GM23338 (cell line): ENCODE data around the gene ENTPD6. TPM values are rescaled to one million over a fixed set of nuclear protein-coding genes. Genes with fewer than 3 reads are reported as not detected.

ENCODE experiments used
- ATAC-seq: fragments of 200-7000 bp; cut with Tn5 transposase; 3 replicates; pipeline ENCODE4 v1.9.1; 2020
- DNase-seq: peaks from one replicate; pipeline ENCODE4 v3.0.0-alpha.2; 2015; ENCODE audit warnings: low spot score
- H2AFZ ChIP-seq: fragments of 200-600 bp; sonication (generic); 2 replicates; pipeline ENCODE4 v1.8.0; 2016; ENCODE audit warnings: antibody characterized with exemption, mild to moderate bottlenecking, moderate library complexity
- H3F3A ChIP-seq: fragments of 200-600 bp; sonication (generic); replicated peaks from 2 replicates; pipeline ENCODE4 v1.8.0; 2017; ENCODE audit warnings: antibody characterized with exemption, mixed run types, low read depth
- H3K27ac ChIP-seq: fragments of 200-600 bp; sonication (generic); 2 replicates; pipeline ENCODE4 v1.6.1; 2016; ENCODE audit warnings: low read depth
- H3K27me3 ChIP-seq: fragments of 200-600 bp; sonication (generic); 2 replicates; pipeline ENCODE4 v1.8.0; 2016; ENCODE audit warnings: mild to moderate bottlenecking, mixed run types, moderate library complexity; ENCODE audit not compliant: insufficient read depth
- H3K36me3 ChIP-seq: fragments of 200-600 bp; sonication (generic); 2 replicates; pipeline ENCODE4 v1.8.0; 2016; ENCODE audit warnings: mild to moderate bottlenecking; ENCODE audit not compliant: insufficient read depth
- H3K4me1 ChIP-seq: fragments of 200-600 bp; sonication (generic); 2 replicates; pipeline ENCODE4 v1.8.0; 2016; ENCODE audit warnings: mild to moderate bottlenecking, moderate library complexity; ENCODE audit not compliant: insufficient read depth
- H3K4me2 ChIP-seq: fragments of 200-600 bp; sonication (generic); 2 replicates; pipeline ENCODE4 v1.7.1; 2017; ENCODE audit warnings: mixed run types
- H3K4me3 ChIP-seq: fragments of 200-600 bp; sonication (generic); 2 replicates; pipeline ENCODE4 v1.6.1; 2016; ENCODE audit warnings: mixed run types
- H3K79me2 ChIP-seq: fragments of 200-600 bp; sonication (generic); replicated peaks from 2 replicates; pipeline ENCODE4 v1.8.0; 2017; ENCODE audit warnings: mild to moderate bottlenecking; ENCODE audit not compliant: insufficient read depth
- H3K9me2 ChIP-seq: fragments of 200-600 bp; sonication (generic); 2 replicates; pipeline ENCODE4 v1.8.0; 2017; ENCODE audit not compliant: insufficient read depth
- H4K20me1 ChIP-seq: fragments of 200-600 bp; sonication (generic); replicated peaks from 2 replicates; pipeline ENCODE4 v1.8.0; 2017; ENCODE audit warnings: mild to moderate bottlenecking; ENCODE audit not compliant: insufficient read depth
- H3K27ac Mint-ChIP-seq: 2 replicates; pipeline ENCODE4 v1.8.0; 2020; ENCODE audit warnings: inconsistent platforms, mild to moderate bottlenecking, moderate library complexity, mixed read lengths
- H3K27me3 Mint-ChIP-seq: 3 replicates; pipeline ENCODE4 v1.8.0; 2022; ENCODE audit warnings: low read depth, mild to moderate bottlenecking, moderate library complexity, mixed read lengths, inconsistent platforms; ENCODE audit not compliant: insufficient read depth, poor library complexity
- H3K36me3 Mint-ChIP-seq: 3 replicates; pipeline ENCODE4 v1.8.0; 2021; ENCODE audit warnings: low read depth, mild to moderate bottlenecking, inconsistent platforms, moderate library complexity, mixed read lengths
- H3K4me1 Mint-ChIP-seq: 3 replicates; pipeline ENCODE4 v1.8.0; 2020; ENCODE audit warnings: mild to moderate bottlenecking, inconsistent platforms, mixed read lengths
- H3K4me3 Mint-ChIP-seq: 3 replicates; pipeline ENCODE4 v1.8.0; 2021; ENCODE audit warnings: moderate library complexity, mild to moderate bottlenecking, inconsistent platforms, mixed read lengths
- H3K9me3 Mint-ChIP-seq: 3 replicates; pipeline ENCODE4 v1.8.0; 2020; ENCODE audit warnings: moderate library complexity, mild to moderate bottlenecking, inconsistent platforms, mixed read lengths
- CTCF ChIP-seq, 2 experiments: fragments of 200-600 bp in 1 of 2; sonication (generic) in 1 of 2; conservative IDR thresholded peaks; 2 replicates each; pipeline versions ENCODE4 v1.5.1 to v1.6.1; 2016 to 2017; ENCODE audit warnings: antibody characterized with exemption in 2 of 2, low read depth in 2 of 2, mild to moderate bottlenecking in 2 of 2, moderate library complexity in 1 of 2
- EZH2 ChIP-seq: fragments of 200-600 bp; sonication (generic); IDR thresholded peaks from one replicate; pipeline ENCODE4 v1.8.0; 2017; ENCODE audit warnings: antibody characterized with exemption, mild to moderate bottlenecking, low read depth; ENCODE audit not compliant: unreplicated experiment
- EZH2phosphoT487 ChIP-seq: fragments of 200-600 bp; sonication (generic); IDR thresholded peaks from one replicate; pipeline ENCODE4 v1.8.1; 2018; ENCODE audit warnings: antibody characterized with exemption; ENCODE audit not compliant: unreplicated experiment
- POLR2AphosphoS5 ChIP-seq: IDR thresholded peaks from 2 replicates; pipeline ENCODE4 v1.6.1; 2016; ENCODE audit warnings: antibody characterized with exemption, low read depth
- REST ChIP-seq: IDR thresholded peaks from one replicate; pipeline ENCODE4 v1.6.1; 2018; ENCODE audit warnings: antibody characterized with exemption; ENCODE audit not compliant: unreplicated experiment
- STAT1 ChIP-seq: IDR thresholded peaks from one replicate; pipeline ENCODE4 v1.6.1; 2016; ENCODE audit warnings: antibody characterized with exemption; ENCODE audit not compliant: unreplicated experiment
- polyA plus RNA-seq: library from polyadenylated mRNA; unstranded; fragments of >200 nt; fragmentation: Nextera tagmentation; extraction: Ambion mirVana; gene quantifications from 2 replicates; pipeline ENCODE4 v1.2.1, GENCODE V29; 2016
- total RNA-seq: library from RNA; depleted of rRNA; stranded (reverse); fragments of >200 nt; shearing (Covaris generic); gene quantifications from 2 replicates; pipeline ENCODE4 v1.2.3, GENCODE V29; 2014
- TF ChIP-seq, protein P1 (sequence below): fragments of 250-450 bp; sonication (Bioruptor Pico); IDR thresholded peaks from 2 replicates; pipeline ENCODE4 v1.5.0; 2020; ENCODE audit warnings: mild to moderate bottlenecking, moderate library complexity

ENTPD6 gene
- total and polyA plus RNA-seq, 2 experiments from 2014 or later: 19.3 to 45.9 TPM

DNA sequence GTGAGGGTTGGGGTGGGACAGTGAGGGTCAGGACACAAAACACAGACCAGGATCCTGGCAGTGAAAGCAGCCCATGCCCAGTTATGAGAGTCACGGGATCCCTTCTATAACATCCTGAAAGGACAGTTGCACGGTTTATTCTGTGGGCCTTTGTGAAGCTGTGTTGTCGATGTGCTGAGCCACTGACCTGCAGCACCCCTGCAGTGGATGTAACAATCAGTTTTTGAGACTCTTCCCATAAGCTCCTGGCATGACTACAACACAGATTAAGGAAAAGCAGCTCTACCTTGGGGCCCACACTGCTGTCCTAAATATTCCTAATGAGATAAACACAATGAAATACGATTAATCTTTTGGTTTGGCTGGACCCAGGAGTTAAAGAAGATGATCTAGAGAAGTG is 56.0 kb downstream of the ENTPD6 start:
- H3K9me2 ChIP-seq: no peaks in the 10 kb centered on the region
- no peak for DNase-seq
- peaks cover 3% of the 10 kb centered on the region; the same call in 2 of the 3 replicates for H3K36me3 Mint-ChIP-seq
- ATAC-seq: no peak
- no peaks in the 10 kb centered on the region for H3K36me3 ChIP-seq
- peaks cover 13% of the 10 kb centered on the region for H3K27me3 Mint-ChIP-seq
- no peak overlapping the region for H3K4me3 Mint-ChIP-seq
- H3K27ac ChIP-seq: no peak overlapping the region
- TF ChIP-seq, protein P1, sequence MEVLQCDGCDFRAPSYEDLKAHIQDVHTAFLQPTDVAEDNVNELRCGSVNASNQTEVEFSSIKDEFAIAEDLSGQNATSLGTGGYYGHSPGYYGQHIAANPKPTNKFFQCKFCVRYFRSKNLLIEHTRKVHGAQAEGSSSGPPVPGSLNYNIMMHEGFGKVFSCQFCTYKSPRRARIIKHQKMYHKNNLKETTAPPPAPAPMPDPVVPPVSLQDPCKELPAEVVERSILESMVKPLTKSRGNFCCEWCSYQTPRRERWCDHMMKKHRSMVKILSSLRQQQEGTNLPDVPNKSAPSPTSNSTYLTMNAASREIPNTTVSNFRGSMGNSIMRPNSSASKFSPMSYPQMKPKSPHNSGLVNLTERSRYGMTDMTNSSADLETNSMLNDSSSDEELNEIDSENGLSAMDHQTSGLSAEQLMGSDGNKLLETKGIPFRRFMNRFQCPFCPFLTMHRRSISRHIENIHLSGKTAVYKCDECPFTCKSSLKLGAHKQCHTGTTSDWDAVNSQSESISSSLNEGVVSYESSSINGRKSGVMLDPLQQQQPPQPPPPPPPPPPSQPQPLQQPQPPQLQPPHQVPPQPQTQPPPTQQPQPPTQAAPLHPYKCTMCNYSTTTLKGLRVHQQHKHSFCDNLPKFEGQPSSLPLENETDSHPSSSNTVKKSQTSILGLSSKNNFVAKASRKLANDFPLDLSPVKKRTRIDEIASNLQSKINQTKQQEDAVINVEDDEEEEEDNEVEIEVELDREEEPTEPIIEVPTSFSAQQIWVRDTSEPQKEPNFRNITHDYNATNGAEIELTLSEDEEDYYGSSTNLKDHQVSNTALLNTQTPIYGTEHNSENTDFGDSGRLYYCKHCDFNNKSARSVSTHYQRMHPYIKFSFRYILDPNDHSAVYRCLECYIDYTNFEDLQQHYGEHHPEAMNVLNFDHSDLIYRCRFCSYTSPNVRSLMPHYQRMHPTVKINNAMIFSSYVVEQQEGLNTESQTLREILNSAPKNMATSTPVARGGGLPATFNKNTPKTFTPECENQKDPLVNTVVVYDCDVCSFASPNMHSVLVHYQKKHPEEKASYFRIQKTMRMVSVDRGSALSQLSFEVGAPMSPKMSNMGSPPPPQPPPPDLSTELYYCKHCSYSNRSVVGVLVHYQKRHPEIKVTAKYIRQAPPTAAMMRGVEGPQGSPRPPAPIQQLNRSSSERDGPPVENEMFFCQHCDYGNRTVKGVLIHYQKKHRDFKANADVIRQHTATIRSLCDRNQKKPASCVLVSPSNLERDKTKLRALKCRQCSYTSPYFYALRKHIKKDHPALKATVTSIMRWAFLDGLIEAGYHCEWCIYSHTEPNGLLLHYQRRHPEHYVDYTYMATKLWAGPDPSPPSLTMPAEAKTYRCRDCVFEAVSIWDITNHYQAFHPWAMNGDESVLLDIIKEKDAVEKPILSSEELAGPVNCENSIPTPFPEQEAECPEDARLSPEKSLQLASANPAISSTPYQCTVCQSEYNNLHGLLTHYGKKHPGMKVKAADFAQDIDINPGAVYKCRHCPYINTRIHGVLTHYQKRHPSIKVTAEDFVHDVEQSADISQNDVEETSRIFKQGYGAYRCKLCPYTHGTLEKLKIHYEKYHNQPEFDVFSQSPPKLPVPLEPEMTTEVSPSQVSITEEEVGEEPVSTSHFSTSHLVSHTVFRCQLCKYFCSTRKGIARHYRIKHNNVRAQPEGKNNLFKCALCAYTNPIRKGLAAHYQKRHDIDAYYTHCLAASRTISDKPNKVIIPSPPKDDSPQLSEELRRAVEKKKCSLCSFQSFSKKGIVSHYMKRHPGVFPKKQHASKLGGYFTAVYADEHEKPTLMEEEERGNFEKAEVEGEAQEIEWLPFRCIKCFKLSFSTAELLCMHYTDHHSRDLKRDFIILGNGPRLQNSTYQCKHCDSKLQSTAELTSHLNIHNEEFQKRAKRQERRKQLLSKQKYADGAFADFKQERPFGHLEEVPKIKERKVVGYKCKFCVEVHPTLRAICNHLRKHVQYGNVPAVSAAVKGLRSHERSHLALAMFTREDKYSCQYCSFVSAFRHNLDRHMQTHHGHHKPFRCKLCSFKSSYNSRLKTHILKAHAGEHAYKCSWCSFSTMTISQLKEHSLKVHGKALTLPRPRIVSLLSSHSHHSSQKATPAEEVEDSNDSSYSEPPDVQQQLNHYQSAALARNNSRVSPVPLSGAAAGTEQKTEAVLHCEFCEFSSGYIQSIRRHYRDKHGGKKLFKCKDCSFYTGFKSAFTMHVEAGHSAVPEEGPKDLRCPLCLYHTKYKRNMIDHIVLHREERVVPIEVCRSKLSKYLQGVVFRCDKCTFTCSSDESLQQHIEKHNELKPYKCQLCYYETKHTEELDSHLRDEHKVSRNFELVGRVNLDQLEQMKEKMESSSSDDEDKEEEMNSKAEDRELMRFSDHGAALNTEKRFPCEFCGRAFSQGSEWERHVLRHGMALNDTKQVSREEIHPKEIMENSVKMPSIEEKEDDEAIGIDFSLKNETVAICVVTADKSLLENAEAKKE (CRISPR knock-in tag): no peak
- peaks cover 68% of the 10 kb centered on the region for H3K79me2 ChIP-seq
- no peaks in the 10 kb centered on the region; the same call in 2 of the 3 replicates for H3K9me3 Mint-ChIP-seq
- H3K4me1 ChIP-seq: peaks cover 16% of the 10 kb centered on the region
- no peak overlapping the region for H3K4me3 ChIP-seq
- H3K27ac Mint-ChIP-seq: no peak overlapping the region
- 0 out of 2 replicates have a peak, but pooled peaks cover 7% of the 10 kb centered on the region for H3F3A ChIP-seq
- H2AFZ ChIP-seq: no peak overlapping the region
- H3K27me3 ChIP-seq: peaks cover 4% of the 10 kb centered on the region; the same call in 1 of the 2 replicates
- peaks cover 38% of the 10 kb centered on the region for H3K4me1 Mint-ChIP-seq
- peaks cover 35% of the 10 kb centered on the region for H4K20me1 ChIP-seq
- no peak overlapping the region for H3K4me2 ChIP-seq

GRCh38 chr20:25252230-25252651 is 56.7 kb downstream of the ENTPD6 start:
- Histone ChIP-seq H3F3A (0 out of 2 replicates have a peak, but pooled peaks cover 7% of the 10 kb centered on the region), H4K20me1 (peaks cover 35% of the 10 kb centered on the region), H3K4me1 (peaks cover 16% of the 10 kb centered on the region), H3K36me3 (no peaks in the 10 kb centered on the region), H3K4me2 (no peak overlapping the region), H3K9me2 (no peaks in the 10 kb centered on the region), H2AFZ (no peak overlapping the region), H3K79me2 (peaks cover 74% of the 10 kb centered on the region), H3K27me3 (no peaks in the 10 kb centered on the region), H3K4me3 (no peak overlapping the region), H3K27ac (no peak overlapping the region)
- Mint-ChIP-seq H3K27me3 (peaks cover 6% of the 10 kb centered on the region), H3K27ac (no peak overlapping the region), H3K36me3 (peaks cover 3% of the 10 kb centered on the region; the same call in 2 of the 3 replicates), H3K4me1 (peaks cover 32% of the 10 kb centered on the region), H3K4me3 (no peak overlapping the region), H3K9me3 (no peaks in the 10 kb centered on the region; the same call in 2 of the 3 replicates)
- DNase-seq (no peak), ATAC-seq (no peak)
- no peak for TF ChIP-seq EZH2
- TF ChIP-seq REST: no peak
- TF ChIP-seq STAT1: no peak
- no peak for TF ChIP-seq EZH2phosphoT487
- TF ChIP-seq POLR2AphosphoS5: no peak
- no peak for TF ChIP-seq CTCF (conservative IDR thresholded peaks at IDR 0.05; ENCODE audit: low read depth in 2 of 2)
